GM10266 (cell line): ENCODE results near the gene CYB5R3.

Experiments
- DNase-seq: peaks from one replicate; pipeline ENCODE4 v3.0.0; 2012; ENCODE audit errors: extremely low spot score
- TF ChIP-seq, protein P1 (sequence below): IDR thresholded peaks from 2 replicates; pipeline ENCODE4 v1.5.1; 2012; ENCODE audit warnings: mild to moderate bottlenecking, low read depth; ENCODE audit not compliant: control insufficient read depth, insufficient read depth; ENCODE audit errors: missing control alignments

The CYB5R3 gene

DNA sequence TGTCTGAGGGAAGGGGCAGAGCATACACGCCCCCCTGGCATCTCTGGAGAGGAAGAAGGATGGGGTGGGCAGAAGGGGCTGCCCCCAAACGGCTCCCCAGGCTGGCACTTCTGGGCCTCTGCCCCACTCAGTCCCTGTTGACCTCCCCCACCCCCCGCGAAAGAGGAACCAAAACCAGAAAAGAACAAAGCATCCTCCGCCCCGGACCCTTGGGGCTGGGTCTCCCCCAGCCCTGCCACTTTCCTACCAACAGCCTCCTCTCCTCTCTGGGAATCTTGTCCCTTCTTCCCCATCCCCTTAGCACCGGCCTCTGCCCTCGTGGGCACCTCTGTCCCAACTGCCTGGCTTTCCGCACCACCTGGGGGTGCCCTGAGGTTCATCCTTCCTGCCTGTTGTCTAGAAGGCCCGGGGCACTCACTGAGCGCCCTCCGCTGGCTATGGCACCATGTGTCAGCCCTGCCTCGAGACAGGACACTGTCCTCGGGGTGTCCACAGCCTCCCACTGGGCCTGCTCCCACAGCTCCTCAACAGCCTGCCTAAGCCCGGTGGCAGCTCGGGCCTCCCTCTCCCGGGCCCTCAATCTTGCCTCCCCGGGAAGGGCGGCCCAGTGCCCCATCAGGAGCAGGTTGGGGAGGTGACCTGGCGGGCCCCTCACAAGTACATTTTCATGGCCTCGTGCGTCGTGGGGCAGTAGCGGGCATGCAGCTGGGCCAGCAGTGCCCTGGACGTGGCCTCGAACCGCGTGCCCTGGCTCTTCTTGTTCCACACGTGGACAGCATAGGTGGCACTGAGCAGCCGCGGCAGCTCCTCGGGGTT lies 43.3 kb upstream of the CYB5R3 start:
- TF ChIP-seq, protein P1, sequence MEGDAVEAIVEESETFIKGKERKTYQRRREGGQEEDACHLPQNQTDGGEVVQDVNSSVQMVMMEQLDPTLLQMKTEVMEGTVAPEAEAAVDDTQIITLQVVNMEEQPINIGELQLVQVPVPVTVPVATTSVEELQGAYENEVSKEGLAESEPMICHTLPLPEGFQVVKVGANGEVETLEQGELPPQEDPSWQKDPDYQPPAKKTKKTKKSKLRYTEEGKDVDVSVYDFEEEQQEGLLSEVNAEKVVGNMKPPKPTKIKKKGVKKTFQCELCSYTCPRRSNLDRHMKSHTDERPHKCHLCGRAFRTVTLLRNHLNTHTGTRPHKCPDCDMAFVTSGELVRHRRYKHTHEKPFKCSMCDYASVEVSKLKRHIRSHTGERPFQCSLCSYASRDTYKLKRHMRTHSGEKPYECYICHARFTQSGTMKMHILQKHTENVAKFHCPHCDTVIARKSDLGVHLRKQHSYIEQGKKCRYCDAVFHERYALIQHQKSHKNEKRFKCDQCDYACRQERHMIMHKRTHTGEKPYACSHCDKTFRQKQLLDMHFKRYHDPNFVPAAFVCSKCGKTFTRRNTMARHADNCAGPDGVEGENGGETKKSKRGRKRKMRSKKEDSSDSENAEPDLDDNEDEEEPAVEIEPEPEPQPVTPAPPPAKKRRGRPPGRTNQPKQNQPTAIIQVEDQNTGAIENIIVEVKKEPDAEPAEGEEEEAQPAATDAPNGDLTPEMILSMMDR = peak; percentile 35
- DNase-seq = peak; percentile 63

DNA sequence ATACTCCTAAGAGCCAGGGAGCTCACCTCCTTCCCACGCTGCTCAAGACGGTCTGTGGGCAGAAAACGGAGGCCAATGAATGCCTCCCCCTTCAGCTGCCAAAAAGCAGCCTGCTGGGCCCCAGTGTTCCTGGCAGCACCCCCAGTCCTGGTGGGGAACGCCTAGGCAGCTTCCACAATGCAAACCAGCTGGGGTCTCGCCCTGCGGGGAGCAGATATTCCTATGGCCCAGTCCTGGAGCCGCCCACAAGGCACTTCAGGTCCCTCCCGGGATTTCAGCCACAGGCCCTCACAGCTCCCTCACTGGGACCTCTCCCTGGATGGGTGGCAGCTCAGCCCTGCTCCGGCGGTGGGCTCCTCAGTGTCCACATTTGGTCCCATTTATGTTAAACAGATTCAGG lies 42.2 kb upstream of the CYB5R3 start:
- TF ChIP-seq, protein P1 = no peak
- DNase-seq = no peak

DNA sequence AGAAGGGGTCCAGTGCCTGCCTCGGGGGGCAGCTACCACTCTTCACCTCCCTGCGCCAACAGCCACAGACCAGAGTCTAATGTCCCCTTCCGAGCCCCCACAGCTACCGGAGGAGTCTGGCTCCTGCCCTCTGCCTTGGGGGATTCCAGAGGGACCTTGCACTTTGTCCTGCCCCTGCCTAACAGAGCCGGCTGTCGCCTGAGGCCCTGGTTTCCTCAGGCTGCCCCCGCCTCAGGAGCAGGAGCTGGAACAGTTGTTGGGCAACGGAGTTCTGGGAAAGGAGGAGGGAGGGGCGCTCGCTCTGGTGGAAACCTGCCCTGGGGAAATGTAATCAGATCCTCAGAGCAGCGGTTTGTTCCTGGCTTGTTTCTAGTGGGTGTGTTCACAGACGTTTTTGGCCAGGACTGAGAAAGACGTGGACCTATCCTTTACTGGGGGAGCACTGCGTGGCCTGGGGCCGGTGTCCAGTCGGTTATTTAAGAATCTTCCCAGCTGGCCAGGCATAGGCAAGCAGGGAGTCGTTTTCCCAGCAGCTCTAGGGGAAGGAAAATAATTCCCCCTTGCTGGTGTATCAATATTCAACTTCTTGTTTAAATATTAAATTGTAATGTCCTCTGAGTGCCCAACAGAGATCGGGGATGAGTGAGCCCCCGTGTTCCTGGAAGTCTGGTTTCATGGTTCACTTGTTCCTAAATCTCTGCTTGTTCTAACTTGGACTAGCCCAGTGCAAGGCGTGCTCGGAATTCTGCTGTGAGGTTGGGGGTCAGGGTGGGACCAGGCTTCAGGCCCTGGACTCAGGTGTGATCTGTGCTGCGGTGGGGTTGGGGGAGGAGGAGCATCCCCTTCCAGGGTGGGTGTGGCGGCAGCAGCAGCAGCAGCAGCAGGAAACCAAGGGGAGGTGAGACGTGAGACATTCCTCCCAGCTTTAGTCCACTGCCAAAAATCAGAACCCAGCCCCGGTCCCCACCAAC lies 39.3 kb upstream of the CYB5R3 start:
- no peak for DNase-seq
- TF ChIP-seq, protein P1 = no peak

DNA sequence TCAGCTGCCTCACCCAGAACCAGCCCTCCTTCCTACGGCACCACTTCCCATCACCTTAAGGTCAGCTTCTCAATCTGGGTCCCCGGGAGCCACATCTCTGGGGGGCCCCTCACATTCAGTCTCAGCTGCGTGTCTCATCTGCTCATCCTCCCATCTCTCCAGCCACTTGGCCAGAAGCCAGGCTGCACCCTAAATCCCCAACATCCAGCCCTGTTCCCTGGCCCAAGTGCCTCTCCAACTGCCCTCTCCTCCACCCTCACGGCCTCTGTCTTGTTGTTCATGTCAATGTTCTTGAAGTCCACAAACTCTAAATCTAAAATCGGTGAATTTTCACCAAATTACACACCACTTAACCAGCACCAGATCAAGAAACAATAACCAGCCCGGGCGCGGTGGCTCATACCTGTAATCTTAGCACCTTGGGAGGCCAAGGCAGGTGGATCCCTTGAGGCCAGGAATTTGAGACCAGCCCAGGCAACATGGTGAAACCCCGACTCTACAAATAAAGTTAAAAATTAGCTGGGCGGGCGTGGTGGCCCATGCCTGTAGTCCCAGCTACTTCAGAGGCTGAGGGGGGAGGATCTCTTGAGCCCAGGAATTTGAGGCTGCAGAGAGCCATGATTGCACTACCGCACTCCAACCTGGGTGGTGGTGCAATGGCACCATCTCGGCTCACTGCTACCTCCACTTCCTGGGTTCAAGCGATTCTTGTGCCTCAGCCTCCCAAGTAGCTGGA lies 37.7 kb upstream of the CYB5R3 start:
- DNase-seq = no peak
- TF ChIP-seq, protein P1 = no peak

DNA sequence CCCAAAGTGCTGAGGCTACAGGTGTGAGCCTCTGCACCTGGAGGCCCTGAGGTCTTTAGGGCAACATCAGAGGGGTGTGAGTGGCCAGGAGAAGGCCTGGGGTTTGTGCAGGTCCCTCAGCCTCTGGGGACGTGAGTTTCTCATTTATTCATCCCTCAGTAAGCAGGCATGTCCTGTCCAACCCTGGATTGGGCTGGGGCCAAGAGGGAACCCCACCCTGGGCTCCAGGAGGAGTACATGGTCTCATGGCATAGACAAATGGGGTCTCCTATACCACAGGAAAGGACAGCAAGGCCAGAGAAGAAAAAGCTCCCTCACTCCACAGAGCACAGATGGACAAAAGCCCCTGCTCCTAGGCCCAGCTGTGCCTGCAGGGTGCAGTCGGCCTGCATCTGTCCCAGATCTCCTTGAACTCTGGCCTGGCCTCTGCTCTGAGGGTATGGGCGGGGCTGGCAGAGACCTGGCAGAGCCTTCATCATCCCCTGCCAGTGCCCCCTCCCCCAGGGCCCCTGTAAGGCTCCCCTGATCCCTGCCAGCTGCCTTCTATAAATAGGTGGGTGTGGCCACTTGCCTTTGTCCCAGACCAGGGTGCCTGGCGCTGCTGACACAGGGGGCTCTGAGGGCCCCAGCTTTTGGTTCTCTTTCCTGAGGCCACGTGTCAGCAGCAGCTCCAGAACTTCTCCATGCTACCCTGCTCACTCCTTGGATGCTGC lies 36.9 kb upstream of the CYB5R3 start:
- no peak for DNase-seq
- TF ChIP-seq, protein P1 = no peak

DNA sequence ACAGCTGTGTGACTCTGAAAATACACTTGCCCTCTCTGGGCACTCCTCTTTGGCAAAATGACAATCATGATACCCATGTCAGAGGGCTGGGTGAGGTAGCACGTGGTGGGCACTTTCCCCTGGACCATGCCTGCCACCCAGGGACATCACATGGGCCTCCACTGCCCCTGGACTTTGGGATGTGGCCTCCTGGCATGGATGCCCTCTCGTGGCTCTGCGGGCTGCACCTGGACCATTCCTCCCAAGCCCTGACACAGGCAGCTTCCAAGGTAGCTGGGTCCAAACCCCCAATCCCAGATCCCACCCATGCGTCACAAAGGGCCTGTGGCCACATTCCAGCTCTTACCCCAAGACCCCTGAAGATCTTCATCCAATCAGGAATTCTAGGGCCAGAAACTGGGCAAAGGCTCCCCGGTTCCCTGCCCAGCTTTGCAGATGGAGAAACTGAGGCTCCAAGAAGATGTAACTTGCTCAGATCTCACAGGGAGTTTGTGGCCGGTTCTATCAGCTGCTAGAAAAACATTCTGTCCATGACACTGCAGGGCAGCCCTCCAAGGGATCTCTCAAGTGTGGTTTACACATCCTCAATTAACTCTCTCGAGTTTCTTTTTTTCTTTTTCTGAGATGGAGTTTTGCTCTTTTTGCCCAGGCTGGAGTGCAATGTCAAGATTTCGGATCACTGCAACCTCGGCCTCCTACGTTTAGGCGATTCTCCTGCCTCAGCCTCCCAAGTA lies 35.4 kb upstream of the CYB5R3 start:
- no peak for DNase-seq
- TF ChIP-seq, protein P1 = no peak
